GM23338 (cell line): Measurements from ENCODE around the gene ZMAT3. TPM values are rescaled to one million over a fixed set of nuclear protein-coding genes. Genes with fewer than 3 reads are reported as not detected.

Experiments
- ATAC-seq: fragments of 200-7000 bp; cut with Tn5 transposase; 3 replicates; pipeline ENCODE4 v1.9.1; 2020
- DNase-seq: peaks from one replicate; pipeline ENCODE4 v3.0.0-alpha.2; 2015; ENCODE audit warnings: low spot score
- H2AFZ ChIP-seq: fragments of 200-600 bp; sonication (generic); 2 replicates; pipeline ENCODE4 v1.8.0; 2016; ENCODE audit warnings: antibody characterized with exemption, mild to moderate bottlenecking, moderate library complexity
- H3F3A ChIP-seq: fragments of 200-600 bp; sonication (generic); replicated peaks from 2 replicates; pipeline ENCODE4 v1.8.0; 2017; ENCODE audit warnings: antibody characterized with exemption, mixed run types, low read depth
- H3K27ac ChIP-seq: fragments of 200-600 bp; sonication (generic); 2 replicates; pipeline ENCODE4 v1.6.1; 2016; ENCODE audit warnings: low read depth
- H3K27me3 ChIP-seq: fragments of 200-600 bp; sonication (generic); 2 replicates; pipeline ENCODE4 v1.8.0; 2016; ENCODE audit warnings: mild to moderate bottlenecking, mixed run types, moderate library complexity; ENCODE audit not compliant: insufficient read depth
- H3K36me3 ChIP-seq: fragments of 200-600 bp; sonication (generic); 2 replicates; pipeline ENCODE4 v1.8.0; 2016; ENCODE audit warnings: mild to moderate bottlenecking; ENCODE audit not compliant: insufficient read depth
- H3K4me1 ChIP-seq: fragments of 200-600 bp; sonication (generic); 2 replicates; pipeline ENCODE4 v1.8.0; 2016; ENCODE audit warnings: mild to moderate bottlenecking, moderate library complexity; ENCODE audit not compliant: insufficient read depth
- H3K4me2 ChIP-seq: fragments of 200-600 bp; sonication (generic); 2 replicates; pipeline ENCODE4 v1.7.1; 2017; ENCODE audit warnings: mixed run types
- H3K4me3 ChIP-seq: fragments of 200-600 bp; sonication (generic); 2 replicates; pipeline ENCODE4 v1.6.1; 2016; ENCODE audit warnings: mixed run types
- H3K79me2 ChIP-seq: fragments of 200-600 bp; sonication (generic); replicated peaks from 2 replicates; pipeline ENCODE4 v1.8.0; 2017; ENCODE audit warnings: mild to moderate bottlenecking; ENCODE audit not compliant: insufficient read depth
- H3K9me2 ChIP-seq: fragments of 200-600 bp; sonication (generic); 2 replicates; pipeline ENCODE4 v1.8.0; 2017; ENCODE audit not compliant: insufficient read depth
- H4K20me1 ChIP-seq: fragments of 200-600 bp; sonication (generic); replicated peaks from 2 replicates; pipeline ENCODE4 v1.8.0; 2017; ENCODE audit warnings: mild to moderate bottlenecking; ENCODE audit not compliant: insufficient read depth
- H3K27ac Mint-ChIP-seq: 2 replicates; pipeline ENCODE4 v1.8.0; 2020; ENCODE audit warnings: inconsistent platforms, mild to moderate bottlenecking, moderate library complexity, mixed read lengths
- H3K27me3 Mint-ChIP-seq: 3 replicates; pipeline ENCODE4 v1.8.0; 2022; ENCODE audit warnings: low read depth, mild to moderate bottlenecking, moderate library complexity, mixed read lengths, inconsistent platforms; ENCODE audit not compliant: insufficient read depth, poor library complexity
- H3K36me3 Mint-ChIP-seq: 3 replicates; pipeline ENCODE4 v1.8.0; 2021; ENCODE audit warnings: low read depth, mild to moderate bottlenecking, inconsistent platforms, moderate library complexity, mixed read lengths
- H3K4me1 Mint-ChIP-seq: 3 replicates; pipeline ENCODE4 v1.8.0; 2020; ENCODE audit warnings: mild to moderate bottlenecking, inconsistent platforms, mixed read lengths
- H3K4me3 Mint-ChIP-seq: 3 replicates; pipeline ENCODE4 v1.8.0; 2021; ENCODE audit warnings: moderate library complexity, mild to moderate bottlenecking, inconsistent platforms, mixed read lengths
- H3K9me3 Mint-ChIP-seq: 3 replicates; pipeline ENCODE4 v1.8.0; 2020; ENCODE audit warnings: moderate library complexity, mild to moderate bottlenecking, inconsistent platforms, mixed read lengths
- JUNB ChIP-seq: IDR thresholded peaks from one replicate; pipeline ENCODE4 v1.6.1; 2016; ENCODE audit warnings: antibody characterized with exemption; ENCODE audit not compliant: unreplicated experiment
- NANOG ChIP-seq: IDR thresholded peaks from 2 replicates; pipeline ENCODE4 v1.6.1; 2016; ENCODE audit warnings: antibody characterized with exemption, borderline replicate concordance
- POLR2AphosphoS5 ChIP-seq: IDR thresholded peaks from 2 replicates; pipeline ENCODE4 v1.6.1; 2016; ENCODE audit warnings: antibody characterized with exemption, low read depth
- STAT1 ChIP-seq: IDR thresholded peaks from one replicate; pipeline ENCODE4 v1.6.1; 2016; ENCODE audit warnings: antibody characterized with exemption; ENCODE audit not compliant: unreplicated experiment
- ZNF331 ChIP-seq: fragments of 250-450 bp; sonication (Bioruptor Pico); IDR thresholded peaks from 2 replicates; pipeline ENCODE4 v1.5.0; 2020; ENCODE audit warnings: low read depth, mild to moderate bottlenecking, moderate library complexity
- polyA plus RNA-seq: library from polyadenylated mRNA; unstranded; fragments of >200 nt; fragmentation: Nextera tagmentation; extraction: Ambion mirVana; gene quantifications from 2 replicates; pipeline ENCODE4 v1.2.1, GENCODE V29; 2016
- total RNA-seq: library from RNA; depleted of rRNA; stranded (reverse); fragments of >200 nt; shearing (Covaris generic); gene quantifications from 2 replicates; pipeline ENCODE4 v1.2.3, GENCODE V29; 2014
- TF ChIP-seq, protein P1 (sequence below): IDR thresholded peaks from one replicate; pipeline ENCODE4 v1.6.1; 2018; ENCODE audit warnings: antibody characterized with exemption; ENCODE audit not compliant: unreplicated experiment
- TF ChIP-seq, protein P2 (sequence below): IDR thresholded peaks from 2 replicates; pipeline ENCODE4 v1.6.1; 2016; ENCODE audit warnings: antibody characterized with exemption
- TF ChIP-seq, protein P3 (sequence below): fragments of 250-450 bp; sonication (Bioruptor Pico); IDR thresholded peaks from 2 replicates; pipeline ENCODE4 v1.5.0; 2020; ENCODE audit warnings: mild to moderate bottlenecking, moderate library complexity

Gene ZMAT3
- total and polyA plus RNA-seq, 2 experiments from 2014 or later: 10.0 to 17.3 TPM

DNA sequence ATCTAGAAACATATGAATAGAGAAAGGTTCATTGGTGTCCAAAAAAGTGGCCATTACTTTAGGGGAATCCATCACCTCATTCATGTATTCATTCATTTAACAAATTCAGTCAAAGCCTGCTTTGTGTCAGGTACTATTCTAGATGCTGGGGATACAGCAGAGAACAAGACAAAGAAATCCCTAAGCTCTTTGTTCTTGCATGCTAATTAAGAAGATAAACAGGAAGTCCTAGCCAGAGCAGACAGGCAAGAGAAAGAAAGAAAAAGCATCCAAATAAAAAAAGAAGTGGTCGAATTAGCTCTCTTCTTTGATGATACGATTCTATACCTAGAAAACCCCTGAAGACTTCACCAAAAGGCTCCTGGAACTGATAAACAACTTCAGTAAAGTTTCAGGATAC is 12.4 kb upstream of the ZMAT3 start (continued):
- no peak for TF ChIP-seq STAT1

DNA sequence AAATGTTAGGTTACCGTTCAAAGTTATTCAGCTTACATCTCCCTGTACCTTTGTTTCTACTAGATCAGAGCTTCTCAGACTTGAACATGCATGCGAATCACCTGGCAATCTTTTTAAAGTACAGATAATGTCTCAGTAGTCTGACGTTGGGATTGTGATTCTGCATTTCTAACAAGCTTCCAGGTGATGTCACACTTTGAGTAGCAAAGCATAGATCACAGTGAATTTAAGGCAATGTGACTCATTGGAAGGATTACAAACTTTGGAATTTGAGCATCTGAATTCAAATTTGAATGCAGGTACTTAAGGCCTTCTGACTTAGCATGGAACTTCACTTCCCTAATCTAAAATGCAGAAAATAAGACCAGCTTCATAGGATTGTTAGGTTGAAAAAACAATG is 10.8 kb upstream of the ZMAT3 start:
- no peak overlapping the region for H3K27ac ChIP-seq
- ATAC-seq: no peak
- Mint-ChIP-seq H3K27ac (no peak overlapping the region), H3K27me3 (peaks cover 2% of the 10 kb centered on the region), H3K4me1 (peaks cover 34% of the 10 kb centered on the region), H3K9me3 (no peaks in the 10 kb centered on the region), H3K36me3 (no peaks in the 10 kb centered on the region), H3K4me3 (no peak overlapping the region)
- peaks cover 30% of the 10 kb centered on the region for H3K4me1 ChIP-seq
- no peak overlapping the region for H3K4me3 ChIP-seq
- no peaks in the 10 kb centered on the region for H3K79me2 ChIP-seq
- H3K4me2 ChIP-seq: peak overlapping the region; percentile 12; the same call in 1 of the 2 replicates
- TF ChIP-seq NANOG: no peak
- TF ChIP-seq JUNB: no peak
- TF ChIP-seq, protein P1, sequence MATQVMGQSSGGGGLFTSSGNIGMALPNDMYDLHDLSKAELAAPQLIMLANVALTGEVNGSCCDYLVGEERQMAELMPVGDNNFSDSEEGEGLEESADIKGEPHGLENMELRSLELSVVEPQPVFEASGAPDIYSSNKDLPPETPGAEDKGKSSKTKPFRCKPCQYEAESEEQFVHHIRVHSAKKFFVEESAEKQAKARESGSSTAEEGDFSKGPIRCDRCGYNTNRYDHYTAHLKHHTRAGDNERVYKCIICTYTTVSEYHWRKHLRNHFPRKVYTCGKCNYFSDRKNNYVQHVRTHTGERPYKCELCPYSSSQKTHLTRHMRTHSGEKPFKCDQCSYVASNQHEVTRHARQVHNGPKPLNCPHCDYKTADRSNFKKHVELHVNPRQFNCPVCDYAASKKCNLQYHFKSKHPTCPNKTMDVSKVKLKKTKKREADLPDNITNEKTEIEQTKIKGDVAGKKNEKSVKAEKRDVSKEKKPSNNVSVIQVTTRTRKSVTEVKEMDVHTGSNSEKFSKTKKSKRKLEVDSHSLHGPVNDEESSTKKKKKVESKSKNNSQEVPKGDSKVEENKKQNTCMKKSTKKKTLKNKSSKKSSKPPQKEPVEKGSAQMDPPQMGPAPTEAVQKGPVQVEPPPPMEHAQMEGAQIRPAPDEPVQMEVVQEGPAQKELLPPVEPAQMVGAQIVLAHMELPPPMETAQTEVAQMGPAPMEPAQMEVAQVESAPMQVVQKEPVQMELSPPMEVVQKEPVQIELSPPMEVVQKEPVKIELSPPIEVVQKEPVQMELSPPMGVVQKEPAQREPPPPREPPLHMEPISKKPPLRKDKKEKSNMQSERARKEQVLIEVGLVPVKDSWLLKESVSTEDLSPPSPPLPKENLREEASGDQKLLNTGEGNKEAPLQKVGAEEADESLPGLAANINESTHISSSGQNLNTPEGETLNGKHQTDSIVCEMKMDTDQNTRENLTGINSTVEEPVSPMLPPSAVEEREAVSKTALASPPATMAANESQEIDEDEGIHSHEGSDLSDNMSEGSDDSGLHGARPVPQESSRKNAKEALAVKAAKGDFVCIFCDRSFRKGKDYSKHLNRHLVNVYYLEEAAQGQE: no peak
- TF ChIP-seq, protein P2, sequence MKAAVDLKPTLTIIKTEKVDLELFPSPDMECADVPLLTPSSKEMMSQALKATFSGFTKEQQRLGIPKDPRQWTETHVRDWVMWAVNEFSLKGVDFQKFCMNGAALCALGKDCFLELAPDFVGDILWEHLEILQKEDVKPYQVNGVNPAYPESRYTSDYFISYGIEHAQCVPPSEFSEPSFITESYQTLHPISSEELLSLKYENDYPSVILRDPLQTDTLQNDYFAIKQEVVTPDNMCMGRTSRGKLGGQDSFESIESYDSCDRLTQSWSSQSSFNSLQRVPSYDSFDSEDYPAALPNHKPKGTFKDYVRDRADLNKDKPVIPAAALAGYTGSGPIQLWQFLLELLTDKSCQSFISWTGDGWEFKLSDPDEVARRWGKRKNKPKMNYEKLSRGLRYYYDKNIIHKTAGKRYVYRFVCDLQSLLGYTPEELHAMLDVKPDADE: no peak
- TF ChIP-seq, protein P3, sequence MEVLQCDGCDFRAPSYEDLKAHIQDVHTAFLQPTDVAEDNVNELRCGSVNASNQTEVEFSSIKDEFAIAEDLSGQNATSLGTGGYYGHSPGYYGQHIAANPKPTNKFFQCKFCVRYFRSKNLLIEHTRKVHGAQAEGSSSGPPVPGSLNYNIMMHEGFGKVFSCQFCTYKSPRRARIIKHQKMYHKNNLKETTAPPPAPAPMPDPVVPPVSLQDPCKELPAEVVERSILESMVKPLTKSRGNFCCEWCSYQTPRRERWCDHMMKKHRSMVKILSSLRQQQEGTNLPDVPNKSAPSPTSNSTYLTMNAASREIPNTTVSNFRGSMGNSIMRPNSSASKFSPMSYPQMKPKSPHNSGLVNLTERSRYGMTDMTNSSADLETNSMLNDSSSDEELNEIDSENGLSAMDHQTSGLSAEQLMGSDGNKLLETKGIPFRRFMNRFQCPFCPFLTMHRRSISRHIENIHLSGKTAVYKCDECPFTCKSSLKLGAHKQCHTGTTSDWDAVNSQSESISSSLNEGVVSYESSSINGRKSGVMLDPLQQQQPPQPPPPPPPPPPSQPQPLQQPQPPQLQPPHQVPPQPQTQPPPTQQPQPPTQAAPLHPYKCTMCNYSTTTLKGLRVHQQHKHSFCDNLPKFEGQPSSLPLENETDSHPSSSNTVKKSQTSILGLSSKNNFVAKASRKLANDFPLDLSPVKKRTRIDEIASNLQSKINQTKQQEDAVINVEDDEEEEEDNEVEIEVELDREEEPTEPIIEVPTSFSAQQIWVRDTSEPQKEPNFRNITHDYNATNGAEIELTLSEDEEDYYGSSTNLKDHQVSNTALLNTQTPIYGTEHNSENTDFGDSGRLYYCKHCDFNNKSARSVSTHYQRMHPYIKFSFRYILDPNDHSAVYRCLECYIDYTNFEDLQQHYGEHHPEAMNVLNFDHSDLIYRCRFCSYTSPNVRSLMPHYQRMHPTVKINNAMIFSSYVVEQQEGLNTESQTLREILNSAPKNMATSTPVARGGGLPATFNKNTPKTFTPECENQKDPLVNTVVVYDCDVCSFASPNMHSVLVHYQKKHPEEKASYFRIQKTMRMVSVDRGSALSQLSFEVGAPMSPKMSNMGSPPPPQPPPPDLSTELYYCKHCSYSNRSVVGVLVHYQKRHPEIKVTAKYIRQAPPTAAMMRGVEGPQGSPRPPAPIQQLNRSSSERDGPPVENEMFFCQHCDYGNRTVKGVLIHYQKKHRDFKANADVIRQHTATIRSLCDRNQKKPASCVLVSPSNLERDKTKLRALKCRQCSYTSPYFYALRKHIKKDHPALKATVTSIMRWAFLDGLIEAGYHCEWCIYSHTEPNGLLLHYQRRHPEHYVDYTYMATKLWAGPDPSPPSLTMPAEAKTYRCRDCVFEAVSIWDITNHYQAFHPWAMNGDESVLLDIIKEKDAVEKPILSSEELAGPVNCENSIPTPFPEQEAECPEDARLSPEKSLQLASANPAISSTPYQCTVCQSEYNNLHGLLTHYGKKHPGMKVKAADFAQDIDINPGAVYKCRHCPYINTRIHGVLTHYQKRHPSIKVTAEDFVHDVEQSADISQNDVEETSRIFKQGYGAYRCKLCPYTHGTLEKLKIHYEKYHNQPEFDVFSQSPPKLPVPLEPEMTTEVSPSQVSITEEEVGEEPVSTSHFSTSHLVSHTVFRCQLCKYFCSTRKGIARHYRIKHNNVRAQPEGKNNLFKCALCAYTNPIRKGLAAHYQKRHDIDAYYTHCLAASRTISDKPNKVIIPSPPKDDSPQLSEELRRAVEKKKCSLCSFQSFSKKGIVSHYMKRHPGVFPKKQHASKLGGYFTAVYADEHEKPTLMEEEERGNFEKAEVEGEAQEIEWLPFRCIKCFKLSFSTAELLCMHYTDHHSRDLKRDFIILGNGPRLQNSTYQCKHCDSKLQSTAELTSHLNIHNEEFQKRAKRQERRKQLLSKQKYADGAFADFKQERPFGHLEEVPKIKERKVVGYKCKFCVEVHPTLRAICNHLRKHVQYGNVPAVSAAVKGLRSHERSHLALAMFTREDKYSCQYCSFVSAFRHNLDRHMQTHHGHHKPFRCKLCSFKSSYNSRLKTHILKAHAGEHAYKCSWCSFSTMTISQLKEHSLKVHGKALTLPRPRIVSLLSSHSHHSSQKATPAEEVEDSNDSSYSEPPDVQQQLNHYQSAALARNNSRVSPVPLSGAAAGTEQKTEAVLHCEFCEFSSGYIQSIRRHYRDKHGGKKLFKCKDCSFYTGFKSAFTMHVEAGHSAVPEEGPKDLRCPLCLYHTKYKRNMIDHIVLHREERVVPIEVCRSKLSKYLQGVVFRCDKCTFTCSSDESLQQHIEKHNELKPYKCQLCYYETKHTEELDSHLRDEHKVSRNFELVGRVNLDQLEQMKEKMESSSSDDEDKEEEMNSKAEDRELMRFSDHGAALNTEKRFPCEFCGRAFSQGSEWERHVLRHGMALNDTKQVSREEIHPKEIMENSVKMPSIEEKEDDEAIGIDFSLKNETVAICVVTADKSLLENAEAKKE (CRISPR knock-in tag): no peak
- no peak for TF ChIP-seq ZNF331 (CRISPR knock-in tag)
- TF ChIP-seq POLR2AphosphoS5: no peak
- TF ChIP-seq STAT1: no peak
- H3K36me3 ChIP-seq: no peaks in the 10 kb centered on the region
- no peak for DNase-seq
- no peaks in the 10 kb centered on the region for H4K20me1 ChIP-seq
- no peaks in the 10 kb centered on the region for H3K9me2 ChIP-seq
- H3K27me3 ChIP-seq: no peaks in the 10 kb centered on the region
- no peaks in the 10 kb centered on the region for H3F3A ChIP-seq
- H2AFZ ChIP-seq: no peak overlapping the region
